Bladder microvascular endothelial cell (primary cell): ENCODE results near the gene TECRL. TPM values are rescaled to one million over a fixed set of nuclear protein-coding genes. Genes with fewer than 3 reads are reported as not detected.

ENCODE experiments used
- total RNA-seq: library from RNA; depleted of rRNA; stranded (reverse); fragments of >200 nt; gene quantifications from 2 replicates; pipeline ENCODE4 v1.2.3, GENCODE V29; 2014

TECRL gene, protein sequence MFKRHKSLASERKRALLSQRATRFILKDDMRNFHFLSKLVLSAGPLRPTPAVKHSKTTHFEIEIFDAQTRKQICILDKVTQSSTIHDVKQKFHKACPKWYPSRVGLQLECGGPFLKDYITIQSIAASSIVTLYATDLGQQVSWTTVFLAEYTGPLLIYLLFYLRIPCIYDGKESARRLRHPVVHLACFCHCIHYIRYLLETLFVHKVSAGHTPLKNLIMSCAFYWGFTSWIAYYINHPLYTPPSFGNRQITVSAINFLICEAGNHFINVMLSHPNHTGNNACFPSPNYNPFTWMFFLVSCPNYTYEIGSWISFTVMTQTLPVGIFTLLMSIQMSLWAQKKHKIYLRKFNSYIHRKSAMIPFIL
- not detected in 2 replicates for total RNA-seq

GRCh38 chr4:64409300-64409699 is at the start of gene TECRL:
TECRL (minus strand) TSS chr4:64409450; CDS start chr4:64409351, 99 bp downstream.

